Psoas muscle (tissue), 8 donors: ENCODE results near the gene GALNT14. TPM values are rescaled to one million over a fixed set of nuclear protein-coding genes. Genes with fewer than 3 reads are reported as not detected.
A peak's percentile ranks its signal among the peaks of the same experiment; 100 is the strongest.

Experiments
- ATAC-seq, 4 donors: fragments of 200-7000 bp; cut with Tn5 transposase; one replicate each; pipeline ENCODE4 v1.9.1; 2020; ENCODE audit warnings: moderate library complexity in 3 of 4, mild to moderate bottlenecking in 2 of 4
- DNase-seq, 2 donors: peaks; one replicate each; pipeline ENCODE4 v3.0.0-alpha.2; 2020
- H3K27ac ChIP-seq: fragments of 200-600 bp; one replicate; pipeline ENCODE4 v1.8.0; 2022
- H3K27me3 ChIP-seq, 3 donors: fragments of 200-600 bp in 1 of 3; one replicate each; pipeline versions ENCODE4 v1.6.1 to v1.8.0; 2013 to 2022; ENCODE audit warnings: low read length in 2 of 3, mild to moderate bottlenecking in 2 of 3, moderate library complexity in 1 of 3; ENCODE audit not compliant: insufficient read depth in 3 of 3
- H3K36me3 ChIP-seq, 2 donors: fragments of 200-600 bp in 1 of 2; one replicate each; pipeline versions ENCODE4 v1.6.1 to v1.8.0; 2013 to 2022; ENCODE audit warnings: low read depth in 1 of 2, mild to moderate bottlenecking in 1 of 2, moderate library complexity in 1 of 2; ENCODE audit not compliant: insufficient read depth in 1 of 2
- H3K4me1 ChIP-seq: fragments of 200-600 bp; one replicate; pipeline ENCODE4 v1.8.0; 2022
- H3K4me3 ChIP-seq: fragments of 200-600 bp; one replicate; pipeline ENCODE4 v1.8.0; 2022; ENCODE audit warnings: mild to moderate bottlenecking
- H3K9me3 ChIP-seq: fragments of 200-600 bp; one replicate; pipeline ENCODE4 v1.8.0; 2022
- CTCF ChIP-seq: fragments of 200-600 bp; IDR thresholded peaks from one replicate; pipeline ENCODE4 v1.8.0; 2022; ENCODE audit warnings: antibody characterized with exemption
- WGBS, 3 donors: extraction: QIAGEN DNeasy Blood & Tissue Kit; methylation state at CpG; one replicate each; pipeline versions ENCODE4 v1.1.6 to v1.1.7; 2013; 5-methylcytosine and 5-hydroxymethylcytosine counted together
- intact Hi-C, 2 donors: fragments of 100-400 bp; cut with DNase I; formaldehyde crosslinking; loops; one replicate each; pipeline versions ENCODE4 v1.11.0 to v1.14.2; 2022
- polyA plus RNA-seq, 3 donors: library from polyadenylated mRNA; stranded (reverse); fragments of 200-250 nt; gene quantifications; one replicate each; pipeline ENCODE4 v1.2.3, GENCODE V29; 2013
- total RNA-seq, 4 donors: library from RNA; stranded (reverse); fragmentation: NEBNext Ultra II Directional in 2 of 4; extraction: Animal tissue kit (Norgen Biotek cat#: 25700) in 2 of 4; gene quantifications; one replicate each; pipeline versions ENCODE4 v1.2.1 to v1.2.4, GENCODE V29; 2021 to 2023
- donor health status: healthy with polysubstance abuse.
- donor health status: DM: no; HTN: no; CAD: no; lungs with moderate emphysema.
- donor health status: Bipolar disorder and iron deficiency.
- donor health status: healthy.
- donor health status: DM: yes; HTN: yes; CAD: no.
- donor health status: DM: no; HTN: no; CAD: no.
- donor health status: DM: no; HTN: no; CAD: no.
- donor health status: DM: yes; HTN: yes; CAD: no.

The GALNT14 gene
- total and polyA plus RNA-seq, 7 donors: 0.13 to 0.54 (median 0.24) TPM; not detected in 1

GRCh38 chr2:31170071-31170698 is 31.9 kb upstream of the GALNT14 start:
- peak; percentile 91 for TF ChIP-seq CTCF
- no peak overlapping the region for H3K27ac ChIP-seq
- H3K27me3 ChIP-seq: no peaks in the 10 kb centered on the region
- WGBS, 3 donors: 0 to 1% (median 1%) methylated on average over 4 of the region's 4 CpGs
- no peaks in the 10 kb centered on the region for H3K9me3 ChIP-seq
- peak; percentile 77 to 91 (median 88) for ATAC-seq
- H3K4me1 ChIP-seq: no peaks in the 10 kb centered on the region
- no peaks in the 10 kb centered on the region for H3K36me3 ChIP-seq
- DNase-seq: peak; percentile 37 to 67
- intact Hi-C loops: loop anchor here (2.0 to 10.0 kb wide), 2 partner anchors 459 to 965 kb away; no protein-coding TSS in a partner anchor
- H3K4me3 ChIP-seq: no peak overlapping the region

GRCh38 chr2:31168291-31168690 is 30.1 kb upstream of the GALNT14 start:
- no peak for DNase-seq
- peaks cover 0 to 4% (median 1%) of the 10 kb centered on the region in 3 donors for H3K27me3 ChIP-seq
- no peaks in the 10 kb centered on the region for H3K36me3 ChIP-seq
- H3K27ac ChIP-seq: no peak overlapping the region
- WGBS, 3 donors: 88 to 98% (median 94%) methylated on average over 6 of the region's 6 CpGs
- intact Hi-C loops: loop anchor here in 1 of 2 donors (2.0 kb wide), 1 partner anchor 167 kb away; no protein-coding TSS in a partner anchor
- no peak overlapping the region for H3K4me3 ChIP-seq
- H3K4me1 ChIP-seq: no peaks in the 10 kb centered on the region
- no peaks in the 10 kb centered on the region for H3K9me3 ChIP-seq
- no peak for ATAC-seq
- TF ChIP-seq CTCF: no peak

- TF ChIP-seq CTCF: no peak
- Histone ChIP-seq H3K36me3 (no peaks in the 10 kb centered on the region), H3K9me3 (no peaks in the 10 kb centered on the region), H3K4me1 (no peaks in the 10 kb centered on the region), H3K27me3 (peaks cover 0 to 4% (median 3%) of the 10 kb centered on the region in 3 donors), H3K27ac (no peak overlapping the region), H3K4me3 (no peak overlapping the region)
- DNase-seq (no peak), ATAC-seq (no peak)
- intact Hi-C loops: no loop called here
- WGBS, 3 donors: 78 to 92% (median 80%) methylated on average over 1 of the region's 1 CpG
Measured at GRCh38 chr2:31166925-31167324, 28.7 kb upstream of the GALNT14 start.

- Histone ChIP-seq H3K4me3 (no peak overlapping the region), H3K36me3 (no peaks in the 10 kb centered on the region), H3K9me3 (no peaks in the 10 kb centered on the region), H3K4me1 (no peaks in the 10 kb centered on the region), H3K27me3 (peaks cover 0 to 9% (median 3%) of the 10 kb centered on the region in 3 donors), H3K27ac (no peak overlapping the region)
- 41 to 45% (median 42%) methylated on average over 6 of the region's 6 CpGs for WGBS, 3 donors
- intact Hi-C loops: no loop called here
- no peak for TF ChIP-seq CTCF
- no peak for DNase-seq
- no peak for ATAC-seq
Measured at GRCh38 chr2:31163011-31163539, 24.8 kb upstream of the GALNT14 start.
